ENCODE data around the gene GASK1A. TPM values are rescaled to one million over a fixed set of nuclear protein-coding genes. Genes with fewer than 3 reads are reported as not detected.

The GASK1A gene
- total RNA-seq, 1 donor from 2014 or later, result not detected

- H3K4me1 Mint-ChIP-seq (ENCODE audit: unreplicated experiment), result no peaks in the 10 kb centered on the region
- no peaks in the 10 kb centered on the region for H3K27me3 Mint-ChIP-seq (ENCODE audit: unreplicated experiment)
- DNase-seq (ENCODE audit: extremely low spot score, unreplicated experiment), result no peak
- H3K9me3 Mint-ChIP-seq (ENCODE audit: unreplicated experiment), result no peaks in the 10 kb centered on the region
- H3K36me3 Mint-ChIP-seq (ENCODE audit: unreplicated experiment), result no peaks in the 10 kb centered on the region
- no peak overlapping the region for H3K4me3 Mint-ChIP-seq (ENCODE audit: unreplicated experiment)
- no peak overlapping the region for H3K27ac Mint-ChIP-seq (ENCODE audit: unreplicated experiment)
- TF ChIP-seq CTCF (IDR thresholded peaks at IDR 0.05), result no peak
Observed at GRCh38 chr3:43094381-43094780, 115.3 kb downstream of the GASK1A start.

DNA sequence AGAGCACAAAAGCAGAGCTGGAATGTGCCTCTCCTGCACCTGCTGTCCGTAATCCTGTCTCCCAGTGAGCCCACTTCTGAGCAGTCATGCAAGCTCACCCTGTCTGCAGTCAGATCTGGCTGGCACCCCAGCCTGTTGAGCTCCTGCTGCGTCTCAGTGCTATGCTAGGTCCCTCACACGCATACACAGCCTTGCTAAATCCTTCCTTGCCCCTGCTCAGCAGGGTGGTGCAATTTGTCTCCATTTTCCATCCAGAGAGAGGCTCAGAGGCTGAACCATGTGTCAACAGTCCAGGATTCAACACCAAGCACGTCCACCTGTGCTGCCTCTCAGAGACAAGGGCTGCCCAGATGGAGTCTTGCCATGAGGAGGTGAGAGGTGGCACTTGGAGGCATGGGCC, 115.7 kb downstream of the GASK1A start:
- H3K36me3 Mint-ChIP-seq (ENCODE audit: unreplicated experiment), result no peaks in the 10 kb centered on the region
- no peak for TF ChIP-seq CTCF (IDR thresholded peaks at IDR 0.05)
- no peaks in the 10 kb centered on the region for H3K4me1 Mint-ChIP-seq (ENCODE audit: unreplicated experiment)
- no peaks in the 10 kb centered on the region for H3K9me3 Mint-ChIP-seq (ENCODE audit: unreplicated experiment)
- no peak for DNase-seq (ENCODE audit: extremely low spot score, unreplicated experiment)
- no peak overlapping the region for H3K27ac Mint-ChIP-seq (ENCODE audit: unreplicated experiment)
- no peaks in the 10 kb centered on the region for H3K27me3 Mint-ChIP-seq (ENCODE audit: unreplicated experiment)
- H3K4me3 Mint-ChIP-seq (ENCODE audit: unreplicated experiment), result no peak overlapping the region

DNA sequence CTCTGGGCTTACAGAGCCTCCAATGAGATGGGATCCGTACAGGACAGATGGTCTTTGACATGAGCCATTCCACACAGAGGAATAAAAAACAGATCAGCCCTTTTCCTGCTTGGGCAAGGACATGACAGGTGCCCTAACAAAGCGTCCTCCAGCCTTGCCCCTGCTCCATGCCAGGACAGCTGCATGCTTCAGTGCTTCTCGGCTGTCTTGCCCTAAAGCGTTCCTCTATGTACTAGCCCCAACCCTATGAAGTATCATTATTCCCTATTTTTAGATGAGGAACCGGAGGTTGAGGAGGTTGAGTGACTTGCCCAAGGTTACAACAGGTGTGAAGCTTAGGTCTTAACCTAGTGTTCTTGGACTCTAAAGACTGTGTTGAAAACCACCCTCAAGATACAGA, 116.3 kb downstream of the GASK1A start:
- H3K4me3 Mint-ChIP-seq (ENCODE audit: unreplicated experiment), result no peak overlapping the region
- H3K36me3 Mint-ChIP-seq (ENCODE audit: unreplicated experiment), result no peaks in the 10 kb centered on the region
- no peak for TF ChIP-seq CTCF (IDR thresholded peaks at IDR 0.05)
- DNase-seq (ENCODE audit: extremely low spot score, unreplicated experiment), result no peak
- no peaks in the 10 kb centered on the region for H3K27me3 Mint-ChIP-seq (ENCODE audit: unreplicated experiment)
- H3K27ac Mint-ChIP-seq (ENCODE audit: unreplicated experiment), result no peak overlapping the region
- H3K9me3 Mint-ChIP-seq (ENCODE audit: unreplicated experiment), result no peaks in the 10 kb centered on the region
- no peaks in the 10 kb centered on the region for H3K4me1 Mint-ChIP-seq (ENCODE audit: unreplicated experiment)

DNA sequence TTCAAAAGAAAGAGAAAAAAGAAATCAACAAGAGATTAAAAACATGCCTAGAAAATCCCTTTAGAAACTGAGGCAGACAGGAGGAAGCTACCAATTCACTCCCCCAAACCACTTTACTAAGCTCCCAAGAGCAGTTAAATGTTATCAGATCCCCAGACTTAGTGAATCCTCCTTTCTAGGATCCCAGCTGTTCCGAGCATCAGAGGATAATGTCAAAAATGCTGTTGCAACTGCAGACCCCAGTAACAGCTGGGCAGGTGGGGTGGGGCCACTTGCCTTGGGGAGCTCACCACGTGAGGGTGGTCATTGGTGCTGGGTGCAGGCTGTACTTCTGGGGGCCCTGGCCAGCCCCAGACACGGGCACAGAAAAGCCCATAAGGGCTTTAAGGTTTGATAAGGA, 117.7 kb downstream of the GASK1A start:
- DNase-seq (ENCODE audit: extremely low spot score, unreplicated experiment), result no peak
- Mint-ChIP-seq H3K27me3 (ENCODE audit: unreplicated experiment) (no peaks in the 10 kb centered on the region), H3K27ac (ENCODE audit: unreplicated experiment) (no peak overlapping the region), H3K4me3 (ENCODE audit: unreplicated experiment) (no peak overlapping the region), H3K4me1 (ENCODE audit: unreplicated experiment) (no peaks in the 10 kb centered on the region), H3K9me3 (ENCODE audit: unreplicated experiment) (no peaks in the 10 kb centered on the region), H3K36me3 (ENCODE audit: unreplicated experiment) (no peaks in the 10 kb centered on the region)
- TF ChIP-seq CTCF (IDR thresholded peaks at IDR 0.05), result no peak

DNA sequence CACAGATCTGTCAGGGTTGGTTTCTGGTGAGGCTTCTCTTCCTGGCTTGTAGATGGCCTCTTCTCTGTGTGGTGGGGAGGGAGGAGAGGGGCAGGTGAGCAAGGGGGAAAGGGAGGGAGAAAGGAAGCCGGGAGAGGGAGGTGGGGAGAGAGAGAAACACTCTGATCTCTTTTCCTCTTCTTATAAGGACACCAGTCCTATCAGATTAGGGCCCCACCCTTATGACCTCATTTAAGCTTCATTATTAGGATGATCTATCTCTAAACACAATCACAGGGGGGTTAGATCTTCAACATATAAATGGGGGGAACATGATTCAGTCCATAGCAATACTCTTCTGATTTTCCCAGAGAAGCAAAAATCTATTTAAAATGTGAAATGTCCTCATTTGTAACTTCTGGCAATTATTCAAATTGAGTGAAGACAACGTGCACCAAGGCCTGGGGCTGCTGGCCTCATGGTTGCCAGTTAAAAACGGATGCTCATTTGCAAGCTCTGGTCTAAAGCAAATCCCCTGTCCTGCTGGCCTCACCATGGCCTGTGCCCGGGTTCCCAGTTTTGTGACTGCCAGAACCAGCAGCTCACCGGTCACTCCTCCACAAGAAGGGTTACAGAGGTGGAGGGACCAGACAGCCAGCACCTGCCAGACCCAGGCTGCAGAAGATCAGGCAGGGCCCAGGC, 118.4 kb downstream of the GASK1A start:
- Mint-ChIP-seq H3K27ac (ENCODE audit: unreplicated experiment) (no peak overlapping the region), H3K36me3 (ENCODE audit: unreplicated experiment) (no peaks in the 10 kb centered on the region), H3K27me3 (ENCODE audit: unreplicated experiment) (no peaks in the 10 kb centered on the region), H3K4me3 (ENCODE audit: unreplicated experiment) (no peak overlapping the region), H3K9me3 (ENCODE audit: unreplicated experiment) (no peaks in the 10 kb centered on the region), H3K4me1 (ENCODE audit: unreplicated experiment) (no peaks in the 10 kb centered on the region)
- no peak for DNase-seq (ENCODE audit: extremely low spot score, unreplicated experiment)
- no peak for TF ChIP-seq CTCF (IDR thresholded peaks at IDR 0.05)
